ENCODE measurements around the gene ZNF554.
"Not testable (repeated sequence)": the region's sequence is repeated elsewhere in the genome, so short reads cannot be mapped to it uniquely, and the experiment has no call there.

ZNF554 gene

GRCh38 chr19:2806736-2807378 lies 12.8 kb upstream of the ZNF554 start:
- no peak for DNase-seq (ENCODE audit: low read depth in 2 of 2, low spot score in 1 of 2)

- DNase-seq (ENCODE audit: low read depth in 2 of 2, low spot score in 1 of 2), result no peak
These were observed 12.1 kb upstream of the ZNF554 start for GRCh38 chr19:2807379-2808128.

- DNase-seq (ENCODE audit: low read depth in 2 of 2, low spot score in 1 of 2), result no peak
These were observed 11.3 kb upstream of the ZNF554 start for GRCh38 chr19:2808129-2808941.

GRCh38 chr19:2809387-2810140 lies 10.1 kb upstream of the ZNF554 start:
- DNase-seq (ENCODE audit: low read depth in 2 of 2, low spot score in 1 of 2), result no peak

GRCh38 chr19:2810141-2811091 lies 9.3 kb upstream of the ZNF554 start:
- no peak for DNase-seq (ENCODE audit: low read depth in 2 of 2, low spot score in 1 of 2)

- no peak for DNase-seq (ENCODE audit: low read depth in 2 of 2, low spot score in 1 of 2)
These were observed 8.4 kb upstream of the ZNF554 start for GRCh38 chr19:2811221-2811722.

- DNase-seq (ENCODE audit: low read depth in 2 of 2, low spot score in 1 of 2), result no peak
These were observed 7.8 kb upstream of the ZNF554 start for GRCh38 chr19:2811735-2812413.

- DNase-seq (ENCODE audit: low read depth in 2 of 2, low spot score in 1 of 2), result no peak
These were observed 7.0 kb upstream of the ZNF554 start for GRCh38 chr19:2812414-2813234.

GRCh38 chr19:2813235-2814160 lies 6.2 kb upstream of the ZNF554 start:
- DNase-seq (ENCODE audit: low read depth in 2 of 2, low spot score in 1 of 2), result no peak

- no peak for DNase-seq (ENCODE audit: low read depth in 2 of 2, low spot score in 1 of 2)
These were observed 5.2 kb upstream of the ZNF554 start for GRCh38 chr19:2814426-2814825.

- no peak for DNase-seq (ENCODE audit: low read depth in 2 of 2, low spot score in 1 of 2)
These were observed 4.5 kb upstream of the ZNF554 start for GRCh38 chr19:2815191-2815614.

GRCh38 chr19:2815923-2816322 lies 3.7 kb upstream of the ZNF554 start:
- no peak for DNase-seq (ENCODE audit: low read depth in 2 of 2, low spot score in 1 of 2)

- no peak for DNase-seq (ENCODE audit: low read depth in 2 of 2, low spot score in 1 of 2)
These were observed 3.0 kb upstream of the ZNF554 start for GRCh38 chr19:2816641-2817040.

GRCh38 chr19:2817237-2817829 lies 2.3 kb upstream of the ZNF554 start:
- DNase-seq (ENCODE audit: low read depth in 2 of 2, low spot score in 1 of 2), result not testable (repeated sequence)

GRCh38 chr19:2820112-2820702 lies 539 bp downstream of the ZNF554 start:
- no peak for DNase-seq (ENCODE audit: low read depth in 2 of 2, low spot score in 1 of 2)

- DNase-seq (ENCODE audit: low read depth in 2 of 2, low spot score in 1 of 2), result no peak
These were observed 3.2 kb downstream of the ZNF554 start for GRCh38 chr19:2822846-2823245.

GRCh38 chr19:2823646-2824045 lies 4.0 kb downstream of the ZNF554 start:
- no peak for DNase-seq (ENCODE audit: low read depth in 2 of 2, low spot score in 1 of 2)

Measured in stimulated activated CD8-positive, alpha-beta memory T cell treated with anti-CD3 and anti-CD28 coated beads, Interleukin-4, amount 100 ng/mL, for 1 hour (primary cell).